Muscle of back (tissue), 13 donors: Measurements from ENCODE around the gene MIEN1. TPM values are rescaled to one million over a fixed set of nuclear protein-coding genes. Genes with fewer than 3 reads are reported as not detected.
"Not testable (repeated sequence)": the region's sequence is repeated elsewhere in the genome, so short reads cannot be mapped to it uniquely, and the experiment has no call there.

ENCODE experiments used
- DNase-seq, 3 donors: peaks; one replicate each; pipeline versions ENCODE4 v3.0.0 to v3.0.0-alpha.2; 2013
- long read RNA-seq, 9 donors: transcript quantifications; one replicate each; lab custom pipeline, GENCODE V29; 2026
- polyA plus RNA-seq, 10 donors: library from polyadenylated mRNA; unstranded; fragments of 120-200 nt; gene quantifications; one replicate each; pipeline ENCODE4 v1.2.1, GENCODE V29; 2013; ENCODE audit not compliant: insufficient read length in 10 of 10

The MIEN1 gene
- 10 to 100 TPM; 15.2 to 23.7 (median 19.0) TPM for polyA plus RNA-seq
- long read RNA-seq, donor 1, transcript MIEN1-201 (4 exons, 1,006 nt) = minor isoform, 15 of 42 reads
- long read RNA-seq, donor 1, transcript MIEN1-206 (1 exons, 1,999 nt) = major isoform, 22 of 42 reads
- long read RNA-seq, donor 1, partial matches to known transcripts = 0 of 42 reads
- long read RNA-seq, donor 1, other reads (novel, unspliced or antisense) = 0 of 42 reads
- long read RNA-seq, donor 2, transcript MIEN1-201 (4 exons, 1,006 nt) = minor isoform, 9 of 33 reads
- long read RNA-seq, donor 2, transcript MIEN1-206 (1 exons, 1,999 nt) = major isoform, 22 of 33 reads
- long read RNA-seq, donor 2, partial matches to known transcripts = 0 of 33 reads
- long read RNA-seq, donor 2, other reads (novel, unspliced or antisense) = 0 of 33 reads
- long read RNA-seq, donor 3, partial matches to known transcripts = 0 of 3 reads
- long read RNA-seq, donor 3, other reads (novel, unspliced or antisense) = 0 of 3 reads
- long read RNA-seq, donor 4, transcript MIEN1-206 (1 exons, 1,999 nt) = major isoform, 11 of 21 reads
- long read RNA-seq, donor 4, transcript MIEN1-201 (4 exons, 1,006 nt) = minor isoform, 10 of 21 reads
- long read RNA-seq, donor 4, partial matches to known transcripts = 0 of 21 reads
- long read RNA-seq, donor 4, other reads (novel, unspliced or antisense) = 0 of 21 reads
- long read RNA-seq, donor 5, transcript MIEN1-206 (1 exons, 1,999 nt) = major isoform, 39 of 60 reads
- long read RNA-seq, donor 5, transcript MIEN1-201 (4 exons, 1,006 nt) = minor isoform, 16 of 60 reads
- long read RNA-seq, donor 5, transcript MIEN1-202 (3 exons, 825 nt) = minor isoform, 5 of 60 reads
- long read RNA-seq, donor 5, partial matches to known transcripts = 0 of 60 reads
- long read RNA-seq, donor 5, other reads (novel, unspliced or antisense) = 0 of 60 reads
- long read RNA-seq, donor 6, transcript MIEN1-201 (4 exons, 1,006 nt) = minor isoform, 17 of 109 reads
- long read RNA-seq, donor 6, transcript MIEN1-206 (1 exons, 1,999 nt) = major isoform, 89 of 109 reads
- long read RNA-seq, donor 6, partial matches to known transcripts = 0 of 109 reads
- long read RNA-seq, donor 6, other reads (novel, unspliced or antisense) = 0 of 109 reads
- long read RNA-seq, donor 7, transcript MIEN1-201 (4 exons, 1,006 nt) = minor isoform, 6 of 29 reads
- long read RNA-seq, donor 7, transcript MIEN1-206 (1 exons, 1,999 nt) = major isoform, 23 of 29 reads
- long read RNA-seq, donor 7, partial matches to known transcripts = 0 of 29 reads
- long read RNA-seq, donor 7, other reads (novel, unspliced or antisense) = 0 of 29 reads
- long read RNA-seq, donor 8, transcript MIEN1-206 (1 exons, 1,999 nt) = major isoform, 27 of 39 reads
- long read RNA-seq, donor 8, transcript MIEN1-201 (4 exons, 1,006 nt) = minor isoform, 10 of 39 reads
- long read RNA-seq, donor 8, partial matches to known transcripts = 0 of 39 reads
- long read RNA-seq, donor 8, other reads (novel, unspliced or antisense) = 0 of 39 reads
- long read RNA-seq, donor 9, transcript MIEN1-206 (1 exons, 1,999 nt) = major isoform, 7 of 9 reads
- long read RNA-seq, donor 9, partial matches to known transcripts = 0 of 9 reads
- long read RNA-seq, donor 9, other reads (novel, unspliced or antisense) = 0 of 9 reads

GRCh38 chr17:39730095-39730921 is at the start of gene MIEN1:
TSS of gene MIEN1 (minus strand) at chr17:39730532. CDS start at chr17:39730495, 37 bp downstream.
- DNase-seq = peak; percentile 81 to 94 (median 91)

- no peak for DNase-seq
Observed at GRCh38 chr17:39777534-39778365, 47.4 kb upstream of the MIEN1 start.

- no peak for DNase-seq
Observed at GRCh38 chr17:39776252-39776651, 45.9 kb upstream of the MIEN1 start.

- DNase-seq = no peak
Observed at GRCh38 chr17:39775031-39775430, 44.7 kb upstream of the MIEN1 start.

- no peak for DNase-seq
Observed at GRCh38 chr17:39774047-39774446, 43.7 kb upstream of the MIEN1 start.

- DNase-seq = peak in 2 of 3 donors; percentile 25 to 46
Observed at GRCh38 chr17:39772987-39773934, 42.9 kb upstream of the MIEN1 start.

- no peak for DNase-seq
Observed at GRCh38 chr17:39772415-39772814, 42.1 kb upstream of the MIEN1 start.

- no peak for DNase-seq
Observed at GRCh38 chr17:39769974-39770587, 39.7 kb upstream of the MIEN1 start.

- no peak for DNase-seq
Observed at GRCh38 chr17:39767147-39767546, 36.8 kb upstream of the MIEN1 start.

GRCh38 chr17:39765766-39766165 is 35.4 kb upstream of the MIEN1 start:
- no peak for DNase-seq

- no peak for DNase-seq
Observed at GRCh38 chr17:39765175-39765574, 34.8 kb upstream of the MIEN1 start.

- DNase-seq = not testable (repeated sequence)
Observed at GRCh38 chr17:39764171-39764570, 33.8 kb upstream of the MIEN1 start.

- peak in 1 of 3 donors; percentile 79 for DNase-seq
Observed at GRCh38 chr17:39763051-39763820, 32.9 kb upstream of the MIEN1 start.

- no peak for DNase-seq
Observed at GRCh38 chr17:39761861-39762496, 31.6 kb upstream of the MIEN1 start.

GRCh38 chr17:39759204-39759603 is 28.9 kb upstream of the MIEN1 start:
- no peak for DNase-seq
